ENCODE measurements around the gene TLCD1.
"Not testable (repeated sequence)": the region's sequence is repeated elsewhere in the genome, so short reads cannot be mapped to it uniquely, and the experiment has no call there.

The TLCD1 gene

DNA sequence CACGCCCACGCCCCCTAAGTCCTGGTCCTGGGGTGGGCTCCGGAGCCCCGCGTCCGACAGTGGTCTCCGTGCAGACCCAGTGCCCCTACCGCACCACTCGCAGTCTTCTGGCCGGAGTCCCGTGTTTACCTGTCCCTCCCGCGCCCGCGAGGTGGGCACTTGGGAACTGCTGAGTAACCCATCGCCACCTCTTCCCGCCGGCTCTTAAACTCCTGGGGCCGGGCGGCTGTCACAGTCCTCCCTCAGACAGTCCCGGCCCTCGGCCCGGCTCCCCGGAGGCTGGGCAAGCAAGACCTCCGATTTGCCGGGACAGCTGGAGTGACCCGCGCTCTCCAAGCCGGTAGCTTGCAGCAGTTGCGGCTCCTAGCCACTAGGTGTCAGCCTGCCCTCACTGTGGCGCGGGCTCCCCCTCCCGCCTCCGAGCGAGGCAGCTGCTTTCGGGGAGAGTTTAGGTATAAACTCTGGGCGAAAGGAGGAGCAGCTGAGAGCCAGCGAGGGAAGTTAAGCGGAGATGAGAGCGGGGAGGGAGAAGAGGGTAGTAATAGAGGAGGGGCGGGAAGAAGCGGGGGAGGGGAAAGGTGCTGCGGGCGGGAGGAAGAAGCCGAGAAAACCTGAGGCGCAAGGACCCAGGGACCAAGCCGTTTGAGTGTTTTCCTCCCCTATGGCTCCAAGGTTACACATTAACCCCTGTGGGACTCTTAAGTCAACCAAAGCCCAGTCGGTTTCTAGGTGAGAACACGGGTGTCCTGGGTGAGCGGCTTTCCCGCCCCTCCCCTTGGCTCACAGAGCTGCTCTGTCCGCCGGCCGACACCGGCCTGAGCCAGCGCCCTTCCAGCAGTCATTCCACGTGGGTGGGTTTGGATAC, 826 bp upstream of the TLCD1 start:
- DNase-seq: peak; percentile 97

DNA sequence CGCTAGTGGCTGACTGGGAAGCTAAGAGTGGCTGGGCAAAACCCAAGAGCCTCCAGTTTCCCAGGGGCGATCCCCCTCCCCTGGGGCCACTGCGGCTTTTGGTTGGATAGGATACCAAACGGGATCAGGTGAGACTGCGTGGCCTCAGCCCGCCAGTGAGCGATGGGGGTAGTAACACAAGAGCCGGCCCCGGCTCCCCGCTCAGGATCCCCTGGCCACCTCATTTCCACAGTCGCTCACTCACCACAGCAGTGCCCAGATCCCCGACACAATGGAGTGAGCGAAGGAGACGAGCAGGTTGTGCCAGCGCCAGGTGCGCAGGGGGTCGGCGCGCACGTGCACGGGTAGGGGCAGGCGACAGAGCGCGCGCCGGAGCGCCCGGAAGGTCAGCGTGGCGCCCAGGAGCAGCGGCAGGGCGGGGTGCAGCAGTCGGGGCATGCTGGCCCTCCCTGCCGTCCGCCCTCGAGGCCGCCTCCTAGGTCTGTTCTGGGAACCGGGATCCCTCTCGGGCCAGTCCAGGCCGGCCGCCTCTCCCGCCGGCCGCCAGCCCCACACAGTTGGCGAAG, 290 bp downstream of the TLCD1 start:
- DNase-seq: peak; percentile 83

- DNase-seq: peak; percentile 56
These were observed 820 bp downstream of the TLCD1 start for GRCh38 chr17:28725166-28725659.

DNA sequence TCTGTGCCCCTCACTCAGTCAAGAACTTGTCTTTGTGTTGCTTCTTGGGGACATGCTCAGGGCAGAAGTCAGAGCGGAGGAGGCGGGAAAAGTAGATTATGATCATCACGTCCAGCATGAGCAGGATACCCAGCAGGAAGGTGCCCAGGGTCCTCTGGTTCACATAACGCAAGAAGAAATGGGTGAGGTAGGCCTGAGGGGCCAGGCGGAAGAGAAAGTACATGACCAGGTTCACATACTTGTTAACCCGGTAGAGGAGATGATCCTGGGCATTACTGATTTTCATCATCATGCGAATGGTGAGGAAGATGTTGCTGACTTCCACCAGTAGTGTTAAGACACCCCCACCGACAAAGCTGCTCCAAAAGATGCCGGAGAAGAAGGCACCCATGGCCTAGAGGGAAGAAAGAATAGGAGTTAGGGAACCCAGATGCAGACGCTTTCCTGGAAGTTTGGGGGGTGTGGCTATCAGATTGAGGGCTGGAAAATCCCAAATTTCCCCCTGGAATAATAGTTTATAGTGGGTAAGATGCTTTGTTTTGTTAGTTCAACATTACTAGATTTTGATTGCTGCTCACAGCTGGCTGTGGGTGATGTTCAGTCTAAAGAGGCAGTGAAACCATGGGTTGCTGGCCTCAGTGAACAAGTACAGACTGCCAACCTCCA, 1.4 kb downstream of the TLCD1 start:
- no peak for DNase-seq

- DNase-seq: not testable (repeated sequence)
These were observed 2.1 kb downstream of the TLCD1 start for GRCh38 chr17:28723836-28724499.

- DNase-seq: no peak
These were observed 2.7 kb downstream of the TLCD1 start for GRCh38 chr17:28723159-28723835.

- no peak for DNase-seq
These were observed 3.4 kb downstream of the TLCD1 start for GRCh38 chr17:28722417-28723158.

GRCh38 chr17:28720997-28721329, 5.1 kb downstream of the TLCD1 start:
- DNase-seq: not testable (repeated sequence)

DNA sequence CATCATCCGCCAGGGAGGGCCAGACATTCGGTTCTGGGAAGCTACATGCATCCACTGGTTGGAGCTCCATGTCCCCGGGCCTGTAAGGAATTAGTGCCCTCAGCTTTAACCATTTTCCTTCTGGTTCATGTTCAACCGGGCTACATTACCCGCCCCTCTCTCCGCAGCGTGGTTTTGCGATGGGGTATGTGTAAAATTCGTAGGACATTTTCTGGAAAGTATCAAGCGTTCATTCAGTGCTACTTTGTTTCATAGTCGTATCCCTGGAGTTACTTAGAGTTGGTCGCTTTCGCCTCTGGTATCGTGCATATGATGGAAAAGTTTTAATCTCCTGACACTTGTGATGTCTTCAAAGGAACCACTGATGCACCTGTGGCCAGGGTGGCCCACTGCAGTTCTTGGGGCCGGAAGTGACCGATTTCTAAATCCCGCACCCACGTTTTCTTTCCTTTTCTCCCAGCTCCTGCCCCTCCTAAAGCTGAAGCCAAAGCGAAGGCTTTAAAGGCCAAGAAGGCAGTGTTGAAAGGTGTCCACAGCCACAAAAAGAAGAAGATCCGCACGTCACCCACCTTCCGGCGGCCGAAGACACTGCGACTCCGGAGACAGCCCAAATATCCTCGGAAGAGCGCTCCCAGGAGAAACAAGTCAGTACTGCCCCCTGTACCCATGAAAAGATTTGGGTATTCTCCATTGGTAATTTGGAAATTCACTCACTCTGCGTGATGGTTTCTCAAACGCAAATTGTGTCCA, 5.6 kb downstream of the TLCD1 start:
- peak; percentile 65 for DNase-seq

GRCh38 chr17:28719021-28719433, 7.0 kb downstream of the TLCD1 start:
- DNase-seq: no peak

- no peak for DNase-seq
These were observed 7.6 kb downstream of the TLCD1 start for GRCh38 chr17:28718333-28719020.

- DNase-seq: no peak
These were observed 8.3 kb downstream of the TLCD1 start, which contains the start of gene RAB34 for GRCh38 chr17:28717578-28718332. TSS of gene RAB34 (minus strand) at chr17:28717868. CDS start at chr17:28717266, 602 bp downstream.

GRCh38 chr17:28716740-28717577, 9.1 kb downstream of the TLCD1 start:
- no peak for DNase-seq

DNA sequence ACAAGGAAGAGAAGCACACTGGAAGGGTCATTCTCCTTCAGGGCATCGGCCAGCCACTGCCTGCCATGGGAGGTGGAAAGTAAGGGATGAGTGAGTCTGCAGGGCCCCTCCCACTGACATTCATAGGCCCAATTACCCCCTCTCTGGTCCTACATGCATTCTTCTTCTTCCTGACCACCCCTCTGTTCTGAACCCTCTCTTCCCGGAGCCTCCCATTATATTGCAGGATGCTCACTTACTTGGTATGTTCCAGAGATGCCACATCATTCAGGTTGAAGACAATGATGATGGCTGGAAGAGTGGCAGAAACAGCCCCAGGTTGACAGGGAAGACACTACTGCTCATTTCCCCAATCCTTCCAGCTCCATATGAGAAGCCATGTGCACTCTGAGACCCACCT, 10.8 kb downstream of the TLCD1 start:
- no peak for DNase-seq

GRCh38 chr17:28714281-28714680, 11.8 kb downstream of the TLCD1 start:
- DNase-seq: no peak

GRCh38 chr17:28712705-28713415, 13.2 kb downstream of the TLCD1 start:
- no peak for DNase-seq

DNA sequence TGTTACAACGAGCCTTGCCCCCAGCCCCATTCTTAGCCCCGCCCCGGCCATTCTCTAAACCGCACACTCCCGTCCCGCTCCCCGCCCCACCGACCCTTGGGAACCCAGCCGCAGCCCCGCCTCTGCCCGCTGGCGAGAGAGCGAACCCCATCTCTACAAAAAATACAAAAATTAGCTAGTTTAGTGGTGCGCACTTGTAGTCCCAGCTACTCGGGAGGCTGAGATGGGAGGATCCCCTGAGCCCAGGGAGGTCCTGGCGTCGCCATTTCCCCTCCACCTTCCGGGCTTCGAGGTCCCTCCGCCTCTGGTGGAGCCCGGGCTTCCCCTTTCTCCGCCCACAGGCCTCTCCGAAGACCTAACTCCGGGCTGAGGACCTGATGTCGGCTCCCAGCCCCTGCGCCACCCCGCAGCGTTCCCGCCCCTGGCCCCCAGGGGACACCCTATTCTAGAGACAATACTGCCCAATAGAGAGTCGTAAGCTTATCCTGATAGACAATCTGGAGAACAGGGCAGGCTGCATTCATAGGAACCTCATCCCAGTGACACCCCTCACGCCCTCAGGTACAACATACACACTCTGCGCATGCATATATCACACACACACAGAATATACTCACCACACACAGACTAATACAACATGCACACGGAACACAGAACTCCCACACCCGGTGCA, 13.9 kb downstream of the TLCD1 start:
- peak; percentile 68 for DNase-seq

DNA sequence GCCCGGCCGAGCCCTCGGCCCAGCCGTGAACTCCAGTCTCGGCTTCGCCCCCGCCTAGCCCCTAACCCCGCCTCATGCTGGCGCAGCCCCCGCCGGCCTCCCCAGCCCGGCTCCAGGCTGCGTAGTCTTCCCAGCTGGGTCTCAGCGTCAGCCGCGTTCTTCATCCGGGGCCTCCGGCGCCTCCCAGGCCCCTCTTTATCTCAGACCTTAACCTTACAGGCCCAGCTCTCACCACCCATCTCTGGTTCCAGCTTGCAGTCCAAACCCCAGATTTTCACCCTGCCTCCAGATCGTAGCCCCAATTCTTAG, 14.4 kb downstream of the TLCD1 start, which contains the start of gene PROCA1:
PROCA1 (minus strand) TSS at position 166 of the 309 bp plus-strand sequence. CDS start 228 bp downstream, outside the sequence.
- DNase-seq: no peak

Data from activated CD4-positive, alpha-beta T cell treated with anti-CD3 and anti-CD28 coated beads, Interleukin-2, Interleukin-6, amounts not matched to agents 100 ng/mL and 50 ng/mL, durations not matched to agents 16 hours and 8 hours (primary cell).